PC-3 (cell line): ENCODE data around the gene SLC9A4. TPM values are rescaled to one million over a fixed set of nuclear protein-coding genes. Genes with fewer than 3 reads are reported as not detected.

Source experiments
- ATAC-seq: fragments of 200-7000 bp; cut with Tn5 transposase; 2 replicates; pipeline ENCODE4 v1.9.1; 2020; ENCODE audit warnings: mild to moderate bottlenecking, moderate library complexity
- BruUV-seq: library from RNA; stranded (reverse); fragments of 400-500 nt; replicated peaks from 2 replicates; lab custom pipeline; 2021; lab: Mats Ljungman, UMichigan
- CTCF ChIA-PET: fragments of 300-600 bp; sonication (Branson Sonifier 250); formaldehyde crosslinking; loops from one replicate; lab custom pipeline; 2022; ENCODE audit warnings: antibody characterized with exemption; lab: Charles Lee
- POLR2A ChIA-PET: fragments of 300-600 bp; sonication (Branson Sonifier 250); formaldehyde crosslinking; loops from one replicate; lab custom pipeline; 2022; ENCODE audit warnings: antibody characterized with exemption; ENCODE audit not compliant: unreplicated experiment; lab: Charles Lee
- DNase-seq: peaks from one replicate; pipeline ENCODE4 v3.0.0-alpha.2; 2015
- H2AFZ ChIP-seq: fragments of 300-600 bp; sonication (generic); 2 replicates; pipeline ENCODE4 v1.6.0; 2016; ENCODE audit warnings: antibody characterized with exemption, low read length
- H3F3A ChIP-seq: fragments of 300-600 bp; sonication (generic); one replicate; pipeline ENCODE4 v1.6.0; 2017; ENCODE audit warnings: antibody characterized with exemption, low read length, control low read depth, mild to moderate bottlenecking; ENCODE audit not compliant: unreplicated experiment
- H3K27ac ChIP-seq: fragments of 300-600 bp; sonication (generic); 2 replicates; pipeline ENCODE4 v1.5.1; 2016; ENCODE audit warnings: mild to moderate bottlenecking, low read length
- H3K27me3 ChIP-seq: fragments of 300-600 bp; sonication (generic); 2 replicates; pipeline ENCODE4 v1.6.1; 2016; ENCODE audit warnings: low read length, mixed read lengths
- H3K36me3 ChIP-seq: fragments of 300-600 bp; sonication (generic); 2 replicates; pipeline ENCODE4 v1.6.1; 2016; ENCODE audit warnings: low read depth, mixed run types, low read length, mixed read lengths
- H3K4me1 ChIP-seq: fragments of 300-600 bp; sonication (generic); 2 replicates; pipeline ENCODE4 v1.5.1; 2016; ENCODE audit warnings: low read length; ENCODE audit not compliant: insufficient read depth
- H3K4me2 ChIP-seq: fragments of 300-600 bp; sonication (generic); 2 replicates; pipeline ENCODE4 v1.6.0; 2016; ENCODE audit warnings: low read length
- H3K4me3 ChIP-seq: fragments of 300-600 bp; sonication (generic); 2 replicates; pipeline ENCODE4 v1.5.1; 2016; ENCODE audit warnings: mild to moderate bottlenecking, low read length, mixed read lengths
- H3K79me2 ChIP-seq: fragments of 300-600 bp; sonication (generic); 2 replicates; pipeline ENCODE4 v1.6.1; 2017; ENCODE audit warnings: low read length, mixed read lengths
- H3K9ac ChIP-seq: fragments of 300-600 bp; sonication (generic); 2 replicates; pipeline ENCODE4 v1.6.0; 2016; ENCODE audit warnings: mild to moderate bottlenecking, low read length
- H3K9me2 ChIP-seq: fragments of 300-600 bp; sonication (generic); replicated peaks from 2 replicates; pipeline ENCODE4 v1.6.1; 2016; ENCODE audit warnings: mixed run types, low read length, mixed read lengths
- H3K9me3 ChIP-seq: fragments of 300-600 bp; sonication (generic); 2 replicates; pipeline ENCODE4 v1.6.1; 2016; ENCODE audit warnings: low read length, mixed read lengths
- H4K20me1 ChIP-seq: fragments of 300-600 bp; sonication (generic); 2 replicates; pipeline ENCODE4 v1.6.1; 2016; ENCODE audit warnings: low read length, mixed read lengths
- EZH2 ChIP-seq: fragments of 300-600 bp; sonication (generic); IDR thresholded peaks from one replicate; pipeline ENCODE4 v1.6.1; 2017; ENCODE audit warnings: antibody characterized with exemption, mild to moderate bottlenecking, low read length; ENCODE audit not compliant: unreplicated experiment
- EZH2phosphoT487 ChIP-seq: fragments of 300-600 bp; sonication (generic); IDR thresholded peaks from 2 replicates; pipeline ENCODE4 v1.6.1; 2018; ENCODE audit warnings: mild to moderate bottlenecking, antibody characterized with exemption, low read length, borderline replicate concordance
- intact Hi-C: fragments of 100-400 bp; cut with micrococcal nuclease; formaldehyde crosslinking; loops from 2 replicates; pipeline ENCODE4 v1.9.0; 2023
- total RNA-seq: library from RNA; depleted of rRNA; stranded (reverse); fragments of >200 nt; gene quantifications from 2 replicates; pipeline ENCODE4 v1.2.3, GENCODE V29; 2014
- TF ChIP-seq, protein P1 (sequence below): fragments of 300-600 bp; sonication (generic); conservative IDR thresholded peaks from 2 replicates; pipeline ENCODE4 v1.5.1; 2017; ENCODE audit warnings: antibody characterized with exemption, low read depth, mild to moderate bottlenecking, low read length

The SLC9A4 gene
- total RNA-seq, 1 experiment from 2014 or later, result 0.04 TPM

DNA sequence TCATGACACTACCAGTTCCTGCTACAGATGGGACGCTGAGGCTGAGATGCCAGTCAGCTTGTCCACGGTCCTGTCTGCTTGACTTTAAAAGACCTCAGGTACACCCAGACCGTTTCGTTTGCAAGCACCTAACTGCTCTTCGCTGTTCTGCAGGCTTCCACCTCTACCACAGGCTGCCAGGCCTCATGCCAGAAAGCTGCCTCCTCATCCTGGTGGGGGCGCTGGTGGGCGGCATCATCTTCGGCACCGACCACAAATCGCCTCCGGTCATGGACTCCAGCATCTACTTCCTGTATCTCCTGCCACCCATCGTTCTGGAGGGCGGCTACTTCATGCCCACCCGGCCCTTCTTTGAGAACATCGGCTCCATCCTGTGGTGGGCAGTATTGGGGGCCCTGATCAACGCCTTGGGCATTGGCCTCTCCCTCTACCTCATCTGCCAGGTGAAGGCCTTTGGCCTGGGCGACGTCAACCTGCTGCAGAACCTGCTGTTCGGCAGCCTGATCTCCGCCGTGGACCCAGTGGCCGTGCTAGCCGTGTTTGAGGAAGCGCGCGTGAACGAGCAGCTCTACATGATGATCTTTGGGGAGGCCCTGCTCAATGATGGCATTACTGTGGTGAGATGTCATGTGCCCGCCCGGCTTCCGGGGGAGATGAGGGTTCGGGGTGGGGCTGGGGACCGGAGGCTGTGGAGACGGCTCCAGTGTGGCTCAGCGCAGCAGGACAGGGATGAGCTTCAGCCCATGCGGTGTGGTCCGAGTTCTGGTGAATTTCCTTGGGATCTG, 5.9 kb downstream of the SLC9A4 start:
- no TSS peak for BruUV-seq
- Histone ChIP-seq H3K9ac (no peak overlapping the region), H4K20me1 (no peaks in the 10 kb centered on the region), H3F3A (no peaks in the 10 kb centered on the region), H3K27me3 (no peaks in the 10 kb centered on the region), H3K4me2 (no peak overlapping the region), H3K4me1 (no peaks in the 10 kb centered on the region), H3K9me2 (no peaks in the 10 kb centered on the region), H2AFZ (no peak overlapping the region), H3K9me3 (no peaks in the 10 kb centered on the region), H3K79me2 (no peaks in the 10 kb centered on the region), H3K36me3 (no peaks in the 10 kb centered on the region), H3K4me3 (no peak overlapping the region), H3K27ac (no peak overlapping the region)
- ChIA-PET POLR2A (no interaction called here), CTCF (no interaction called here)
- no peak for DNase-seq
- TF ChIP-seq, protein P1, sequence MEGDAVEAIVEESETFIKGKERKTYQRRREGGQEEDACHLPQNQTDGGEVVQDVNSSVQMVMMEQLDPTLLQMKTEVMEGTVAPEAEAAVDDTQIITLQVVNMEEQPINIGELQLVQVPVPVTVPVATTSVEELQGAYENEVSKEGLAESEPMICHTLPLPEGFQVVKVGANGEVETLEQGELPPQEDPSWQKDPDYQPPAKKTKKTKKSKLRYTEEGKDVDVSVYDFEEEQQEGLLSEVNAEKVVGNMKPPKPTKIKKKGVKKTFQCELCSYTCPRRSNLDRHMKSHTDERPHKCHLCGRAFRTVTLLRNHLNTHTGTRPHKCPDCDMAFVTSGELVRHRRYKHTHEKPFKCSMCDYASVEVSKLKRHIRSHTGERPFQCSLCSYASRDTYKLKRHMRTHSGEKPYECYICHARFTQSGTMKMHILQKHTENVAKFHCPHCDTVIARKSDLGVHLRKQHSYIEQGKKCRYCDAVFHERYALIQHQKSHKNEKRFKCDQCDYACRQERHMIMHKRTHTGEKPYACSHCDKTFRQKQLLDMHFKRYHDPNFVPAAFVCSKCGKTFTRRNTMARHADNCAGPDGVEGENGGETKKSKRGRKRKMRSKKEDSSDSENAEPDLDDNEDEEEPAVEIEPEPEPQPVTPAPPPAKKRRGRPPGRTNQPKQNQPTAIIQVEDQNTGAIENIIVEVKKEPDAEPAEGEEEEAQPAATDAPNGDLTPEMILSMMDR, result peak; percentile 28; the same call in 1 of the 2 replicates
- TF ChIP-seq EZH2 (no peak), EZH2phosphoT487 (no peak)
- intact Hi-C loops, result no loop called here
- ATAC-seq, result no peak

DNA sequence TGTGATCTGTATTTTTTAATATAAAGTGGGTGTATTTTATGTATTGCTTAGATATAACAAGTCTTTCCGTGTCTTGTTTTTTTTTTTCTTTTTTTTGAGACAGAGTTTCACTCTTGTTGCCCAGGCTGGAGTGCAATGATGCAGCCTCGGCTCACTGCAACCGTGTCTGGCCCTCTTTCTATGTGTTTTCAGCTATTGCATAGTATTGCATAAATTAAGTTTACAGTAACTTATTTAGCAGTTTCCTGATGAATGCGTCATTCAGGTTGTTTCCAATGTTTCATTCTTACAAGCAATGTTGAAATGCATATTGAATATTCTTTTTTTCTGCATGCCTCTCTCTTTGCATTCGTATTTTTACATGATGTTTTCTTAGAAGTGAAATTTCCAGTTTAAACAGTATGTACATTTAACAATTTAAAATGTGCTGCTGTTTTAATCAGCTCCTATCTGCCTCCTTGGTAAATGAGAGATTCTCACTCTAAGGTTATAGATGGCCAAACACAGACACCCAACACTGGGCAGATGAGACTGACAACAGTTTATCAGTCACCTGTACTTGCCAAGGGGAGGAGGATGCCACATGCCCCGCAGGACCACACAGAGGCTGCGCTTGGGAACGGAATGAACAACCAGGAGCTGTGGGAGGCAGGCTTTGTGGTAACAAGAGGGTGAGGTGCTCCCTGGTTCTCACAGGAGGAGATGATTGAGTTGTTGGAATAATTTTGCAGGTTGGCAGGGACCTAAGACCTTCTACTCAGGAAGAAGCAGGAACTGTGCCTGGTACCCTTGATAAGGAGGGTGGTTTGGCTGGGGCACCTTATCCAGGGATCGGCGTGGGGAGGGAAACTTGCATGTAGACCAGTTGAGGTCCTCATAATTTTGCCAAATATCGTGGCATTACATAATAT, 7.5 kb downstream of the SLC9A4 start:
- H3K36me3 ChIP-seq, result no peaks in the 10 kb centered on the region
- no peak overlapping the region for H3K27ac ChIP-seq
- H2AFZ ChIP-seq, result no peak overlapping the region
- no peaks in the 10 kb centered on the region for H3K9me2 ChIP-seq
- no peak overlapping the region for H3K4me3 ChIP-seq
- no peaks in the 10 kb centered on the region for H3K9me3 ChIP-seq
- intact Hi-C loops, result no loop called here
- no peaks in the 10 kb centered on the region for H3F3A ChIP-seq
- TF ChIP-seq EZH2phosphoT487 (no peak), EZH2 (no peak)
- TF ChIP-seq, protein P1, result no peak
- POLR2A ChIA-PET, result no interaction called here
- no peak overlapping the region for H3K4me2 ChIP-seq
- H4K20me1 ChIP-seq, result no peaks in the 10 kb centered on the region
- ATAC-seq, result no peak
- H3K79me2 ChIP-seq, result no peaks in the 10 kb centered on the region
- no peaks in the 10 kb centered on the region for H3K4me1 ChIP-seq
- DNase-seq, result no peak
- no TSS peak for BruUV-seq
- no peaks in the 10 kb centered on the region for H3K27me3 ChIP-seq
- H3K9ac ChIP-seq, result no peak overlapping the region
- CTCF ChIA-PET, result no interaction called here

DNA sequence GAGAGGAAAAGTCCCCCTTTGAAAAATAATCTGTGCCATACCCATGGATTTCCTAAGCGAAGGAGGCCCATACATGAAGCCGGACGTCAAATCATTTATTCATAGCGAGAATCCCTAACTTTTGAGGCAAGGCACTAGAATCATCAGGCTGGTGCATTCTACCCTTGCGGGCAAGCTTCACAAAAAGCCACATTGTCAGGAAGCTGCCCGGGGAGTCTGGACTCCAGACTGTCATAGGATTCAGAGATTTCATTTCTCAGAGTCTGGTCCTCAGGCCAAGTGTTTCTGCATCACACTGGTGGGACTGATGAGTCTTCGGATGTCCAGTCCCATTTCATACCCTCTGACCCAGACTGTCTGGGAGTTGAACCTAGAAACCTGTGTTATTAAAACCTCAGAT, 8.9 kb downstream of the SLC9A4 start:
- CTCF ChIA-PET, result no interaction called here
- TF ChIP-seq, protein P1, result no peak
- TF ChIP-seq EZH2, result no peak
- no peak for TF ChIP-seq EZH2phosphoT487
- H3K9me2 ChIP-seq, result no peaks in the 10 kb centered on the region
- BruUV-seq, result no TSS peak
- H3K27ac ChIP-seq, result no peak overlapping the region
- no peak overlapping the region for H3K9ac ChIP-seq
- H4K20me1 ChIP-seq, result no peaks in the 10 kb centered on the region
- no peak overlapping the region for H3K4me3 ChIP-seq
- H2AFZ ChIP-seq, result no peak overlapping the region
- H3K36me3 ChIP-seq, result no peaks in the 10 kb centered on the region
- ATAC-seq (no peak), DNase-seq (no peak)
- POLR2A ChIA-PET, result no interaction called here
- no peaks in the 10 kb centered on the region for H3F3A ChIP-seq
- intact Hi-C loops, result no loop called here
- H3K4me2 ChIP-seq, result no peak overlapping the region
- H3K27me3 ChIP-seq, result no peaks in the 10 kb centered on the region
- no peaks in the 10 kb centered on the region for H3K79me2 ChIP-seq
- no peaks in the 10 kb centered on the region for H3K9me3 ChIP-seq
- peaks cover 2% of the 10 kb centered on the region for H3K4me1 ChIP-seq
